Mucosa of descending colon (tissue), 3 donors: ENCODE data around the gene GJB3. TPM values are rescaled to one million over a fixed set of nuclear protein-coding genes. Genes with fewer than 3 reads are reported as not detected.

ENCODE experiments used
- ATAC-seq: fragments of 200-7000 bp; cut with Tn5 transposase; one replicate; pipeline ENCODE4 v1.9.1; 2020; ENCODE audit warnings: mild to moderate bottlenecking, moderate library complexity
- DNase-seq, 3 donors: peaks; one replicate each; pipeline ENCODE4 v3.0.0-alpha.2; 2020
- H3K36me3 ChIP-seq: fragments of 200-600 bp; one replicate; pipeline ENCODE4 v1.8.0; 2021; ENCODE audit warnings: low read depth, mild to moderate bottlenecking
- H3K4me1 ChIP-seq: fragments of 200-600 bp; one replicate; pipeline ENCODE4 v1.8.0; 2021; ENCODE audit warnings: low read depth, mild to moderate bottlenecking
- H3K4me3 ChIP-seq: fragments of 200-600 bp; one replicate; pipeline ENCODE4 v1.8.0; 2021; ENCODE audit warnings: mild to moderate bottlenecking
- H3K9me3 ChIP-seq: fragments of 200-600 bp; one replicate; pipeline ENCODE4 v1.8.0; 2021; ENCODE audit warnings: mild to moderate bottlenecking
- CTCF ChIP-seq: fragments of 200-600 bp; IDR thresholded peaks from one replicate; pipeline ENCODE4 v1.8.0; 2022; ENCODE audit warnings: antibody characterized with exemption, mild to moderate bottlenecking
- intact Hi-C, 2 donors: fragments of 100-400 bp; cut with DNase I in 1 of 2; cut with micrococcal nuclease in 1 of 2; formaldehyde crosslinking; loops; one replicate each; pipeline versions ENCODE4 v1.11.0 to v1.11.1; 2022; cut with DNase I, micrococcal nuclease
- total RNA-seq, 3 donors: library from RNA; stranded (reverse); fragmentation: NEBNext Ultra II Directional in 2 of 3; extraction: Animal tissue kit (Norgen Biotek cat#: 25700) in 2 of 3; gene quantifications; one replicate each; pipeline versions ENCODE4 v1.2.1 to v1.2.4, GENCODE V29; 2021 to 2023
- donor health status: DM: no; HTN: no; CAD: no; lungs with moderate emphysema.
- donor health status: DM: no; HTN: no; CAD: no.
- donor health status: DM: no; HTN: yes; CAD: no.

GJB3 gene
- total RNA-seq, 3 donors from 2014 or later = 2.7 to 6.1 (median 4.5) TPM

DNA sequence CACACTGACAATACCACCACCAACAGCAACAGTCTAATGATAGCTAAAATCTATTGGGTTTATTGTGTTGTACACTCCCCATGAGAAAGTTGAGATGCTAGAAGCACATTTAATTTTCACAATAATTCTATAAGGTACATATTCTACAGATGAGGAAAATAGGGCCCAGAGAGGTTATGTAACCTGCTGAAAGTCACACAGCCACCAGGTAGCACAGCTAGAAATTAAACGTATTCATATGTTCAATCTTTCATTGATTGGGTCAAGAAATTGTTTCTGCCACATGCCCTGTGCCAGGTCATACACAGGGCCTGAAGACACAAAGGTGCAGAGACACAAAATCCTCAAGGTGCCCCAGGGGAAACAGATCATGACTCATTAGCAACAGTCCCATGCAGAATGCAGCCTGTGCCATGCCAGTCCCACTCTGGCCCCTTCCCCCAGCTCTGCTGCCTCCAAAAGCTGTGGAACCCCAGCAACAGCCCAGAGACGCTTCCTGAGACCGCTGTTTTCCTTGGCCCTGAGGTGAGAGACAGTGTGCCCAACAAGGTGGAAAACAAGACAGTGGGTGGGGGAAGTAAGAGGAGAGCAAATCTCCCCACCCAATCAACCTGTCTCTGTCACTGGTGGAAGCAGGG lies 43.9 kb downstream of the GJB3 start:
- ATAC-seq = peak; percentile 8
- TF ChIP-seq CTCF = no peak

GRCh38 chr1:34825455-34826091 lies 44.6 kb downstream of the GJB3 start:
- ATAC-seq (peak; percentile 88), DNase-seq (peak in 2 of 3 donors; percentile 31 to 32)
- Histone ChIP-seq H3K4me1 (peaks cover 4% of the 10 kb centered on the region), H3K4me3 (no peak overlapping the region), H3K36me3 (no peaks in the 10 kb centered on the region), H3K9me3 (no peaks in the 10 kb centered on the region)
- TF ChIP-seq CTCF = no peak
- intact Hi-C loops = no loop called here

More for the DNA sequence above, 43.9 kb downstream of the GJB3 start:
- Histone ChIP-seq H3K36me3 (no peaks in the 10 kb centered on the region), H3K9me3 (no peaks in the 10 kb centered on the region), H3K4me3 (no peak overlapping the region), H3K4me1 (peaks cover 4% of the 10 kb centered on the region)
- intact Hi-C loops = no loop called here
- DNase-seq = no peak

GRCh38 chr1:34827341-34827941 lies 46.4 kb downstream of the GJB3 start:
- TF ChIP-seq CTCF = no peak
- intact Hi-C loops = no loop called here
- Histone ChIP-seq H3K9me3 (no peaks in the 10 kb centered on the region), H3K4me3 (no peak overlapping the region), H3K36me3 (no peaks in the 10 kb centered on the region), H3K4me1 (peaks cover 4% of the 10 kb centered on the region)
- DNase-seq = no peak
- no peak for ATAC-seq

DNA sequence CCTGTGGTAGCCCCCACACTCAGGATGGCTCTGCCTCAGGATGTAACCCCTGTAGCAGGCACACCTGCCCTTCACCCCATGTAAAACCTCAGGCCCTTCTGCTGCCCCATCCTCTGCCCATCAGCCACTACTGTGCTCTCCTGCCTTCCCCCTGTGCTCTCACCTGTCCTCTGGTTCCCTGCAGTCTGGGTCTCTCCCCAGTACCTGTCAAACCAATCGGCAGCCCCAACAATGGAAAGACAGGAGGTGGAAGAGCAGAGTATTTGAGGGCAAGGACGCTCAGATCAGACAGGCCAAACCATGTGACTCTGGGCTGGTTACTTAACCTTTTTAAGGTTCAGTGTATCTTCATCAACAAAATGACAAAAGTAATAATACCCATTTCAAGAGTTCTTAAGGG lies 47.6 kb downstream of the GJB3 start:
- Histone ChIP-seq H3K4me1 (peaks cover 4% of the 10 kb centered on the region), H3K4me3 (no peak overlapping the region), H3K9me3 (no peaks in the 10 kb centered on the region), H3K36me3 (no peaks in the 10 kb centered on the region)
- intact Hi-C loops = no loop called here
- no peak for DNase-seq
- no peak for ATAC-seq
- no peak for TF ChIP-seq CTCF

DNA sequence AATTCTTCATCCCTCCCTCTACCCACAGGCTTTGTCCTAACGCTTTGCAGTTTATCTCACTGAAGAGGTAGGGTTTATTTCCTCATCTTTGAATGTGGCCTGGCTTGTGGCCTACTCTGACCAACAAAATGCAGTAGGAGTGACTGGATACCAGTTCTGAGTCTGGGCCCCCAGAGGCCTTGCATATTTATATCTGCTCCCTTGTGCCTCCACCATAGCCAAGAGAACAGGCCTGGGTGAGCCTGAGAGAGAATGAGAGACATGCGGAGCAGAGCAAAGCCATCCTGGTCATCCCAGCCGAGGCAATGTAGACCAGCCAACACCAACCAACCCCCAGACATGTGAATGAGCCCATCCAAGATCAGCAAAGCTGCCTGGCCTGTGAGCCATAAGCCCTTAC lies 48.2 kb downstream of the GJB3 start:
- intact Hi-C loops = no loop called here
- no peaks in the 10 kb centered on the region for H3K36me3 ChIP-seq
- peaks cover 4% of the 10 kb centered on the region for H3K4me1 ChIP-seq
- DNase-seq (no peak), ATAC-seq (no peak)
- no peaks in the 10 kb centered on the region for H3K9me3 ChIP-seq
- no peak for TF ChIP-seq CTCF
- H3K4me3 ChIP-seq = no peak overlapping the region
